Measurements from ENCODE around the gene HNF1A.
A peak's percentile ranks its signal among the peaks of the same experiment; 100 is the strongest.
"Not testable (repeated sequence)": the region's sequence is repeated elsewhere in the genome, so short reads cannot be mapped to it uniquely, and the experiment has no call there.

HNF1A gene

GRCh38 chr12:121015825-121016766 is 37.8 kb downstream of the HNF1A start, which contains the start of gene C12orf43:
TSS of gene C12orf43 (minus strand) at chr12:121016487. CDS start at chr12:121016474, 13 bp downstream.
- peak; percentile 73 for DNase-seq

- no peak for DNase-seq
Observed at GRCh38 chr12:121017966-121018491, 39.7 kb downstream of the HNF1A start.

GRCh38 chr12:121018860-121019617 is 40.7 kb downstream of the HNF1A start:
- no peak for DNase-seq

- no peak for DNase-seq
Observed at GRCh38 chr12:121021754-121022153, 43.4 kb downstream of the HNF1A start.

GRCh38 chr12:121022713-121023112 is 44.4 kb downstream of the HNF1A start:
- no peak for DNase-seq

GRCh38 chr12:121023799-121024198 is 45.5 kb downstream of the HNF1A start:
- no peak for DNase-seq

- DNase-seq, result no peak
Observed at GRCh38 chr12:121025442-121026226, 47.3 kb downstream of the HNF1A start.

- no peak for DNase-seq
Observed at GRCh38 chr12:121026274-121027045, 48.1 kb downstream of the HNF1A start.

- DNase-seq, result no peak
Observed at GRCh38 chr12:121030576-121031212, 52.4 kb downstream of the HNF1A start.

- peak; percentile 36 for DNase-seq
Observed at GRCh38 chr12:121033625-121034349, 55.4 kb downstream of the HNF1A start.

- DNase-seq, result no peak
Observed at GRCh38 chr12:121034616-121035305, 56.4 kb downstream of the HNF1A start.

GRCh38 chr12:121036810-121037326 is 58.5 kb downstream of the HNF1A start:
- DNase-seq, result no peak

- no peak for DNase-seq
Observed at GRCh38 chr12:121038861-121039668, 60.7 kb downstream of the HNF1A start, which contains the start of gene OASL. TSS of gene OASL (minus strand) at chr12:121039246. CDS start at chr12:121038971, 275 bp downstream.

GRCh38 chr12:121043067-121043466 is 64.7 kb downstream of the HNF1A start:
- no peak for DNase-seq

- DNase-seq, result not testable (repeated sequence)
Observed at GRCh38 chr12:121047400-121047799, 69.1 kb downstream of the HNF1A start.

- no peak for DNase-seq
Observed at GRCh38 chr12:121048442-121048841, 70.1 kb downstream of the HNF1A start.

- DNase-seq, result no peak
Observed at GRCh38 chr12:121050725-121051124, 72.4 kb downstream of the HNF1A start.

Data from T1000 (cell line).